GM12878 (cell line): ENCODE measurements around the gene EHF. TPM values are rescaled to one million over a fixed set of nuclear protein-coding genes. Genes with fewer than 3 reads are reported as not detected.

Experiments
- ATAC-seq: fragments of 200-7000 bp; cut with Tn5 transposase; 3 replicates; pipeline ENCODE4 v1.9.1; 2020; ENCODE audit warnings: mild to moderate bottlenecking, moderate library complexity
- BruUV-seq: library from RNA; stranded (reverse); fragments of 400-500 nt; replicated peaks from 2 replicates; lab custom pipeline; 2021; lab: Mats Ljungman, UMichigan
- CTCF ChIA-PET: fragments of 300-600 bp; sonication (Branson Sonifier 250); formaldehyde crosslinking; extraction: SDS; loops from one replicate; lab custom pipeline; 2021; ENCODE audit warnings: inconsistent platforms; lab: Yijun Ruan, JAX
- POLR2A ChIA-PET: fragments of 350-600 bp; formaldehyde crosslinking; extraction: SDS; loops from one replicate; lab custom pipeline; 2021; ENCODE audit warnings: inconsistent platforms; lab: Charles Lee
- RAD21 ChIA-PET: fragments of 300-600 bp; sonication (Branson Sonifier 250); formaldehyde crosslinking; loops from one replicate; lab custom pipeline; 2023; ENCODE audit warnings: antibody characterized with exemption; ENCODE audit not compliant: unreplicated experiment; lab: Charles Lee
- SMC1A ChIA-PET: fragments of 300-600 bp; sonication (Branson Sonifier 250); formaldehyde crosslinking; loops from one replicate; lab custom pipeline; 2023; ENCODE audit not compliant: unreplicated experiment, uncharacterized antibody; lab: Charles Lee
- DNase-seq: peaks from one replicate; pipeline ENCODE4 v3.0.0-alpha.2; 2011; ENCODE audit warnings: low read depth, low spot score
- FAIRE-seq: peaks from 3 replicates; lab custom pipeline; 2011; peaks lifted over from hg19 to GRCh38; lab: Jason Lieb, UNC
- H2AFZ ChIP-seq: 2 replicates; pipeline ENCODE4 v1.6.0; 2011; ENCODE audit warnings: low read depth, low read length, control low read depth; ENCODE audit not compliant: control insufficient read depth
- H3K27ac ChIP-seq: 2 replicates; pipeline ENCODE4 v1.5.1; 2011; ENCODE audit warnings: control low read depth; ENCODE audit not compliant: control insufficient read depth, insufficient read depth
- H3K27me3 ChIP-seq, 2 experiments: replicated peaks in 1 of 2; 2 replicates each; pipeline versions ENCODE4 v1.6.0 to v1.6.1; 2011; ENCODE audit warnings: low read length in 1 of 2; ENCODE audit not compliant: control insufficient read depth in 2 of 2, insufficient read depth in 2 of 2
- H3K36me3 ChIP-seq, 2 experiments: 2 replicates each; pipeline ENCODE4 v1.5.1; 2011; ENCODE audit warnings: low read length in 1 of 2; ENCODE audit not compliant: control insufficient read depth in 2 of 2, insufficient read depth in 2 of 2
- H3K4me1 ChIP-seq: 2 replicates; pipeline ENCODE4 v1.6.1; 2011; ENCODE audit warnings: mild to moderate bottlenecking, low read length, moderate library complexity, mixed read lengths; ENCODE audit not compliant: control insufficient read depth, insufficient read depth
- H3K4me2 ChIP-seq: 2 replicates; pipeline ENCODE4 v1.6.0; 2011; ENCODE audit warnings: control low read depth; ENCODE audit not compliant: control insufficient read depth, insufficient read depth
- H3K4me3 ChIP-seq: fragments of 200-600 bp; sonication (generic); 2 replicates; pipeline ENCODE4 v1.5.1; 2016
- H3K79me2 ChIP-seq: 2 replicates; pipeline ENCODE4 v1.6.0; 2011; ENCODE audit warnings: low read length; ENCODE audit not compliant: control insufficient read depth, insufficient read depth
- H3K9ac ChIP-seq: 2 replicates; pipeline ENCODE4 v1.8.0; 2011; ENCODE audit warnings: low read length, control low read depth, mixed read lengths; ENCODE audit not compliant: control insufficient read depth, insufficient read depth
- H3K9me3 ChIP-seq: replicated peaks from 3 replicates; pipeline ENCODE4 v1.5.1; 2011; ENCODE audit warnings: mild to moderate bottlenecking, low read length; ENCODE audit not compliant: control insufficient read depth, insufficient read depth
- H4K20me1 ChIP-seq: 2 replicates; pipeline ENCODE4 v1.6.0; 2011; ENCODE audit not compliant: control insufficient read depth, insufficient read depth
- CHD2 ChIP-seq: IDR thresholded peaks from 2 replicates; pipeline ENCODE4 v1.6.1; 2011; ENCODE audit warnings: low read depth, low read length, improper control_type of control experiment, borderline replicate concordance
- CREM ChIP-seq: IDR thresholded peaks from 2 replicates; pipeline ENCODE4 v1.6.1; 2014; ENCODE audit warnings: antibody characterized with exemption, low read depth
- CTCF ChIP-seq, 3 experiments: IDR thresholded peaks in 2 of 3; conservative IDR thresholded peaks in 1 of 3; 2 replicates each; pipeline ENCODE4 v1.5.1; 2011; ENCODE audit warnings: low read depth in 3 of 3, low read length in 3 of 3, mild to moderate bottlenecking in 3 of 3, control low read depth in 2 of 3, moderate library complexity in 2 of 3, inconsistent platforms in 1 of 3, mixed read lengths in 1 of 3; ENCODE audit not compliant: control insufficient read depth in 2 of 3, insufficient read depth in 1 of 3; ENCODE audit errors: extremely low read depth in 1 of 3
- IKZF1 ChIP-seq: fragments of 450-650 bp; conservative IDR thresholded peaks from 2 replicates; pipeline ENCODE4 v1.6.1; 2017; ENCODE audit warnings: antibody characterized with exemption, mild to moderate bottlenecking
- MYC ChIP-seq: IDR thresholded peaks from 2 replicates; pipeline ENCODE4 v1.6.1; 2011; ENCODE audit warnings: mild to moderate bottlenecking, low read length, moderate library complexity, inconsistent platforms; ENCODE audit not compliant: insufficient read depth, insufficient replicate concordance, insufficient read length, severe bottlenecking
- WGBS: methylation state at CpG from one replicate; pipeline ENCODE4 v1.1.6; 2016; ENCODE audit warnings: low lambda C conversion rate; ENCODE audit not compliant: insufficient replicate concordance, insufficient coverage; ENCODE audit errors: missing lambda C conversion rate; 5-methylcytosine and 5-hydroxymethylcytosine counted together
- in situ Hi-C: fragments of 300-500 bp; cut with MboI; formaldehyde crosslinking; loops from 9 replicates; pipeline ENCODE4 v1.14.3; 2018; ENCODE audit warnings: mixed read lengths
- intact Hi-C: fragments of 100-400 bp; cut with micrococcal nuclease; formaldehyde crosslinking; loops from one replicate; pipeline ENCODE4 v1.14.2; 2022; ENCODE audit not compliant: unreplicated experiment
- polyA plus RNA-seq, 11 experiments: library from polyadenylated mRNA; depleted of rRNA in 4 of 11; unstranded in 6 of 11; stranded (reverse) in 5 of 11; fragments of >200 nt; fragmentation: Nextera tagmentation in 4 of 11; fragmentation: Illumina TruSeq in 1 of 11; extraction: Ambion mirVana in 4 of 11; extraction: Trizol in 1 of 11; gene quantifications; 1 replicate in 1 of 11; 2 replicates in 10 of 11; pipeline versions ENCODE4 v1.2.1 to v1.2.3, GENCODE V29; 2011 to 2016; ENCODE audit warnings: inconsistent platforms in 2 of 11, missing spikeins in 2 of 11, low read depth in 1 of 11
- total RNA-seq, 4 experiments: library from RNA; depleted of rRNA in 3 of 4; stranded (reverse); fragments of >200 nt in 3 of 4; fragmentation: Illumina TruSeq in 1 of 4; extraction: Trizol in 1 of 4; gene quantifications; 2 replicates each; pipeline versions ENCODE4 v1.2.1 to v1.2.3, GENCODE V29; 2013 to 2021

EHF gene
- total and polyA plus RNA-seq, 10 of the 15 experiments (the other 5 are each of a cell fraction or from before 2014, with no cell fraction given): 0.04 to 0.33 (median 0.06) TPM; not detected in 6

- TF ChIP-seq CTCF (IDR thresholded peaks at IDR 0.05 in 2 of 3, conservative IDR thresholded peaks at IDR 0.05 in 1 of 3; ENCODE audit: control insufficient read depth in 2 of 3, extremely low read depth in 1 of 3, insufficient read depth in 1 of 3, low read depth in 3 of 3, low read length in 3 of 3) (peak; percentile 54 to 64 (median 59); a peak in 5 of 6 replicates), MYC (no peak), CHD2 (no peak), IKZF1 (no peak)
- TF ChIP-seq, all 136 proteins: peak for 12
Observed at GRCh38 chr11:34585735-34586487, 35.0 kb upstream of the EHF start (continued).

- FAIRE-seq (no peak), DNase-seq (no peak), ATAC-seq (no peak)
- Histone ChIP-seq H3K79me2 (no peaks in the 10 kb centered on the region), H3K4me1 (no peaks in the 10 kb centered on the region), H3K36me3 (no peaks in the 10 kb centered on the region), H3K27ac (no peak overlapping the region), H2AFZ (no peak overlapping the region), H3K4me3 (no peak overlapping the region), H3K9me3 (no peaks in the 10 kb centered on the region), H3K4me2 (no peak overlapping the region), H4K20me1 (no peaks in the 10 kb centered on the region), H3K9ac (no peak overlapping the region), H3K27me3 (no peaks in the 10 kb centered on the region; a peak in 2 of 4 replicates)
- CTCF ChIA-PET: interaction anchor here (0.6 to 4.1 kb wide), 36 partner anchors 8 to 1033 kb away, joined by 3 to 50 read pairs (median 3); partner anchors contain the start of gene PDHX
- WGBS: 36% methylated on average over 12 of the region's 12 CpGs
- in situ Hi-C loops (loop anchor here (5.0 to 10.0 kb wide), 2 partner anchors 306 to 828 kb away; partner anchors contain the start of gene SLC1A2), intact Hi-C loops (loop anchor here (1.0 to 5.0 kb wide), 4 partner anchors 66 to 806 kb away; no protein-coding TSS in a partner anchor)
- no peak for TF ChIP-seq CREM
- SMC1A ChIA-PET: interaction anchor here (0.7 to 3.1 kb wide), 31 partner anchors 11 to 817 kb away, joined by 3 to 17 read pairs (median 3); no protein-coding TSS in a partner anchor
- POLR2A ChIA-PET: interaction anchor here (0.5 kb wide), 1 partner anchor 51 kb away, joined by 3 read pairs; no protein-coding TSS in a partner anchor
- RAD21 ChIA-PET: interaction anchor here (0.9 to 3.9 kb wide), 8 partner anchors 110 to 898 kb away, joined by 3 to 20 read pairs (median 4); no protein-coding TSS in a partner anchor
- BruUV-seq: no TSS peak
Observed at GRCh38 chr11:34586488-34587281, 34.2 kb upstream of the EHF start.
